ENCODE results near the gene GGT6.

GGT6 gene

GRCh38 chr17:4541328-4542002, 18.9 kb downstream of the GGT6 start:
- H3K4me3 ChIP-seq (ENCODE audit: low read length): no peak overlapping the region
- TF ChIP-seq CTCF (conservative IDR thresholded peaks at IDR 0.05; ENCODE audit: low read length): no peak
- DNase-seq (ENCODE audit: low read depth): no peak

GRCh38 chr17:4540687-4541327, 19.6 kb downstream of the GGT6 start:
- no peak for TF ChIP-seq CTCF (conservative IDR thresholded peaks at IDR 0.05; ENCODE audit: low read length)
- no peak overlapping the region for H3K4me3 ChIP-seq (ENCODE audit: low read length)
- DNase-seq (ENCODE audit: low read depth): no peak

GRCh38 chr17:4540224-4540651, 20.1 kb downstream of the GGT6 start:
- no peak for DNase-seq (ENCODE audit: low read depth)
- TF ChIP-seq CTCF (conservative IDR thresholded peaks at IDR 0.05; ENCODE audit: low read length): no peak

GRCh38 chr17:4539576-4540223, 20.7 kb downstream of the GGT6 start:
- no peak for TF ChIP-seq CTCF (conservative IDR thresholded peaks at IDR 0.05; ENCODE audit: low read length)
- H3K4me3 ChIP-seq (ENCODE audit: low read length): no peak overlapping the region
- DNase-seq (ENCODE audit: low read depth): no peak

More at GRCh38 chr17:4540224-4540651, 20.1 kb downstream of the GGT6 start:
- H3K4me3 ChIP-seq (ENCODE audit: low read length): no peak overlapping the region

GRCh38 chr17:4539025-4539424, 21.4 kb downstream of the GGT6 start:
- DNase-seq (ENCODE audit: low read depth): no peak
- H3K4me3 ChIP-seq (ENCODE audit: low read length): no peak overlapping the region
- TF ChIP-seq CTCF (conservative IDR thresholded peaks at IDR 0.05; ENCODE audit: low read length): no peak

GRCh38 chr17:4538236-4539002, 22.0 kb downstream of the GGT6 start:
- no peak for DNase-seq (ENCODE audit: low read depth)
- H3K4me3 ChIP-seq (ENCODE audit: low read length): no peak overlapping the region
- TF ChIP-seq CTCF (conservative IDR thresholded peaks at IDR 0.05; ENCODE audit: low read length): no peak
